Stimulated activated memory B cell treated with anti-CD40 and anti-IgM and Interleukin-4, amounts not matched to agents 10 μg/mL and 1 μg/mL and 100 μg/mL, for 72 hours (primary cell): ENCODE measurements around the gene SLC25A38.
A peak's percentile ranks its signal among the peaks of the same experiment; 100 is the strongest.
"Not testable (repeated sequence)": the region's sequence is repeated elsewhere in the genome, so short reads cannot be mapped to it uniquely, and the experiment has no call there.

Experiments used
- ATAC-seq: fragments of 150-1000 bp; cut with Tn5 transposase; 2 replicates; pipeline ENCODE4 v1.10.0; 2021
- H3K27ac Mint-ChIP-seq: one replicate; pipeline ENCODE4 v1.8.0; 2022; ENCODE audit warnings: mild to moderate bottlenecking, mixed read lengths
- H3K27me3 Mint-ChIP-seq: one replicate; pipeline ENCODE4 v1.8.0; 2022; ENCODE audit warnings: mixed read lengths
- H3K36me3 Mint-ChIP-seq: one replicate; pipeline ENCODE4 v1.8.0; 2022; ENCODE audit warnings: mixed read lengths
- H3K4me1 Mint-ChIP-seq: one replicate; pipeline ENCODE4 v1.8.0; 2022; ENCODE audit warnings: mixed read lengths
- H3K4me3 Mint-ChIP-seq: one replicate; pipeline ENCODE4 v1.8.0; 2022; ENCODE audit warnings: mild to moderate bottlenecking, moderate library complexity, mixed read lengths
- H3K9me3 Mint-ChIP-seq: one replicate; pipeline ENCODE4 v1.8.0; 2022; ENCODE audit warnings: mixed read lengths

SLC25A38 gene

GRCh38 chr3:39361252-39361927, 21.8 kb upstream of the SLC25A38 start:
- H3K4me1 Mint-ChIP-seq = peaks cover 14% of the 10 kb centered on the region
- no peaks in the 10 kb centered on the region for H3K36me3 Mint-ChIP-seq
- ATAC-seq = peak; percentile 48
- no peaks in the 10 kb centered on the region for H3K9me3 Mint-ChIP-seq
- no peaks in the 10 kb centered on the region for H3K27me3 Mint-ChIP-seq
- no peak overlapping the region for H3K4me3 Mint-ChIP-seq
- H3K27ac Mint-ChIP-seq = peak overlapping the region; percentile 13

DNA sequence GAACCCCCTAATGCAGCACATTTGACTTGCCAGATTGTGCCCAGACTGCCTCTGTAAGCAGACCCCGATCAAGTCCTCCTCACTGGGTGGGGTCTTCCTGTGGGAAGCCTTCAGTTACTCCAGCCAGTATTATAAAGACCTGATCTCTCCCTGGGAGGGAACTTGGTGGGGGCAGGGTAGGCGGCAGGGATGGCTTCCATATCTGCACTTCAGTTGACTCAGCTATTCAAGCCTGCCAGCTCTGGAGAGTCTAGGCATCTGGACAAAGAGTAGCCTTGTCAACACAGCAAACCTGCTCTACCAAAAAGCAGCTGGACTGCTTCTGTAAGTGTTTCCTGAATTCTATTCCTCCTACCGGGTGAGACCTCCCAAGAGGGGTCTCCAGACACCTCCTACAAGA, 21.0 kb upstream of the SLC25A38 start:
- Mint-ChIP-seq H3K4me1 (peaks cover 14% of the 10 kb centered on the region), H3K9me3 (no peaks in the 10 kb centered on the region), H3K4me3 (no peak overlapping the region), H3K27ac (no peak overlapping the region), H3K27me3 (no peaks in the 10 kb centered on the region), H3K36me3 (no peaks in the 10 kb centered on the region)
- no peak for ATAC-seq

DNA sequence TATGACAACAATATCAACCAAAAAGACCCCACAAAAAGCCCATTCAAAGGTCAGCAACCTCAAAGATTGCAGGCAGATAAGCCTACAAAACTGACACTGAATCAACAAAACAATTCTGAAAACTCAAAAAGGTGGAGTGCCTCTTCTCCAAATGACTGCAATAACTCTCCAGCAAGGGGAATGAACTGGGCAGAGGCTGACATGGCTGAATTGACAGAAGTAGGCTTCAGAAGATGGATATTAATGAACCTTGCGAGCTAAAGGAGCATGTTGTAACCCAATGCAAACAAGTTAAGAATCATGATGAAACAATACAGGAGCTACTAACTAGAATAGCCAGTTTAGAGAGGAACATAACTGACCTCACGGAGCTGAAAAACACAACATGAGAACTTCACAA, 20.4 kb upstream of the SLC25A38 start:
- Mint-ChIP-seq H3K27ac (no peak overlapping the region), H3K36me3 (no peaks in the 10 kb centered on the region), H3K27me3 (no peaks in the 10 kb centered on the region), H3K4me1 (peaks cover 14% of the 10 kb centered on the region), H3K9me3 (no peaks in the 10 kb centered on the region), H3K4me3 (no peak overlapping the region)
- ATAC-seq = no peak

DNA sequence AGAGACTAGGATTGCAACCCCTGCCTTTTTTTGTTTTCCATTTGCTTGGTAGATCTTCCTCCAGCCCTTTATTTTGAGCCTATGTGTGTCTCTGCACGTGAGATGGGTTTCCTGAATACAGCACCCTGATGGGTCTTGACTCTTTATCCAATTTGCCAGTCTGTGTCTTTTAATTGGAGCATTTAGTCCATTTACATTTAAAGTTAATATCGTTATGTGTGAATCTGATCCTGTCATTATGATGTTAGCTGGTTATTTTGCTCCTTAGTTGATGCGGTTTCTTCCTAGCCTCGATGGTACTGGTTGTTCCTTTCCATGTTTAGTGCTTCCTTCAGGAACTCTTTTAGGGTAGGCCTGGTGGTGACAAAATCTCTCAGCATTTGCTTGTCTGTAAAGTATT, 12.7 kb upstream of the SLC25A38 start:
- H3K4me3 Mint-ChIP-seq, H3K36me3 Mint-ChIP-seq, H3K4me1 Mint-ChIP-seq, H3K9me3 Mint-ChIP-seq, ATAC-seq, H3K27ac Mint-ChIP-seq: not testable (repeated sequence)
- H3K27me3 Mint-ChIP-seq = peaks cover 15% of the 10 kb centered on the region

DNA sequence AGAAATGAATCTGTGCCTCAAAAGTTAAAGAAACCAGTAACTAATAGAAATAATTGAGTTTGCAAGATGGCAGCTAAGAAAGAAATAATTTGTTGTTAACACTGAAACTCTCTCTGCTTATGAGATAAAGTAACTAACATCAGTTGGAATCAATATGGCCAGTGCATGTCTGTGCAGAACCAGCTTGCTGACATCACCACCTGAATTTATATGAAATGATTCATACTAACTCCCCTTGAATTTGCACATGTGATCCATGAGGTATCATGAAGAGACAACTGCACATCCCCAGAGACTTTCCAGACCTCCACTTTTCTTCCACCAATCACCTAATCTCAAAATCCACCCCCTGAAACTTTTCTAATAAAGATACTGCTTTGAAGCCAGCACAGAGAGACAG, 10.3 kb upstream of the SLC25A38 start:
- H3K27ac Mint-ChIP-seq = no peak overlapping the region
- ATAC-seq = no peak
- peaks cover 5% of the 10 kb centered on the region for H3K36me3 Mint-ChIP-seq
- peaks cover 15% of the 10 kb centered on the region for H3K27me3 Mint-ChIP-seq
- H3K9me3 Mint-ChIP-seq = peaks cover 2% of the 10 kb centered on the region
- no peak overlapping the region for H3K4me3 Mint-ChIP-seq
- H3K4me1 Mint-ChIP-seq = peaks cover under 1% of the 10 kb centered on the region

- H3K27ac Mint-ChIP-seq = no peak overlapping the region
- peaks cover 15% of the 10 kb centered on the region for H3K27me3 Mint-ChIP-seq
- H3K4me3 Mint-ChIP-seq = no peak overlapping the region
- peaks cover 5% of the 10 kb centered on the region for H3K36me3 Mint-ChIP-seq
- no peak for ATAC-seq
- no peaks in the 10 kb centered on the region for H3K9me3 Mint-ChIP-seq
- peaks cover 7% of the 10 kb centered on the region for H3K4me1 Mint-ChIP-seq
Measured at GRCh38 chr3:39376959-39377634, 6.1 kb upstream of the SLC25A38 start.

GRCh38 chr3:39378088-39378487, 5.1 kb upstream of the SLC25A38 start:
- H3K27me3 Mint-ChIP-seq = peaks cover 9% of the 10 kb centered on the region
- H3K4me1 Mint-ChIP-seq = peaks cover 7% of the 10 kb centered on the region
- H3K9me3 Mint-ChIP-seq = no peaks in the 10 kb centered on the region
- H3K27ac Mint-ChIP-seq = no peak overlapping the region
- peak; percentile 81 for ATAC-seq
- H3K36me3 Mint-ChIP-seq = peaks cover 2% of the 10 kb centered on the region
- no peak overlapping the region for H3K4me3 Mint-ChIP-seq

DNA sequence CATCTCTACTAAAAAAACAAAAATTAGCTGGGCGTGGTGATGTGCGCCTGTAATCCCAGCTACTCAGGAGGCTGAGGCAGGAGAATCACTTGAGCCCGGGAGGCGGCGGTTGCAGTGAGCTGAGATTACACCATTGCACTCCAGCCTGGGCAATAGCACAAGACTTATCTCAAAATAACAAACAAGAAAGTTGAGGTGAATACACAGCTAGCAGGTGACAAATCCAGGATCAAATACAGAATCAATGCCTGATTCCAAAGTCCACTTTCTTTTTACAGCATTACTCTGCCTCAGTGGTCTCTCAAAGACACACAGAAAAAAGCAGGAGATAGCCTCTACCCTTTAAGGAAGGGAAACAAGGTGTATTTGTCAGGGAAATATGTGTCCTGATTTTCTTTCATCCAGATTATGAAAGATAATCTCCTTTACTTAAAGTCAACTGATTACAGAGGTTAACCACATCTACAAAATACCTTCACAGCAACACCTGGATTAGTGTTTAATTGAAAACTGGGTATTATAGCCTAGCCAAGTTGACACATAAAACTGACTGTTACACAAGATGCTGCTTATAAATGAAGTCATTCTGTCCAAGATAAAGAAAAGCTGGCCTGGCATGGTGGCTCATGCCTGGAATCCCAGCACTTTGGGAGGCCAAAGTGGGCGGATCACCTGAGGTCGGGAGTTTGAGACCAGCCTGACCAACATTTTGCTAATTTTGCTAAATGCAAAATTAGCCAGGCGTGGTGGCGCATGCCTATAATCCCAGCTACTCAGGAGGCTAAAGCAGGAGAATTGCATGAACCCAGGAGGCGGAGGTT, 4.0 kb upstream of the SLC25A38 start:
- Mint-ChIP-seq H3K27me3 (no peaks in the 10 kb centered on the region), H3K9me3 (no peaks in the 10 kb centered on the region), H3K4me3 (no peak overlapping the region), H3K27ac (no peak overlapping the region), H3K36me3 (no peaks in the 10 kb centered on the region), H3K4me1 (peaks cover 7% of the 10 kb centered on the region)
- ATAC-seq = no peak

DNA sequence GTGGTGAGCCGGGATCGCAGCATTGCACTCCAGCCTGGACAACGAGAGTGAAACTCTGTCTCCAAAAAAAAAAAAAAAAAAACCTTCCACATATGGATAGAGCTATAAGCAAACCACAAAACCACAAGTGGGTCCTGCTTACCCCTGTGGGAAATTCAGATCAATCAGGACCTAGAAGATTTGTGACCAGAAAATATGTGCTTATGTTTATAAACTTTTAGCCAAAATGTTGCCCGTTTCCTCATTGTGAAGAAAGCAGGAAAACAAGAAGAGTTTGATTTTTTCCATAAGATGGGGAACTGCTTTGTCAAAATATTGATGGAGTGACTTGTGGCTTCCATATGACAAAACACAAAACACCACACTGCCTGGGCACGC, 3.4 kb upstream of the SLC25A38 start:
- Mint-ChIP-seq H3K36me3 (no peaks in the 10 kb centered on the region), H3K4me3 (no peak overlapping the region), H3K9me3 (no peaks in the 10 kb centered on the region), H3K27ac (no peak overlapping the region), H3K27me3 (no peaks in the 10 kb centered on the region), H3K4me1 (peaks cover 9% of the 10 kb centered on the region)
- no peak for ATAC-seq

GRCh38 chr3:39381432-39381831, 1.7 kb upstream of the SLC25A38 start:
- Mint-ChIP-seq H3K9me3 (no peaks in the 10 kb centered on the region), H3K27me3 (no peaks in the 10 kb centered on the region), H3K4me3 (no peak overlapping the region), H3K4me1 (peaks cover 24% of the 10 kb centered on the region), H3K36me3 (peaks cover 8% of the 10 kb centered on the region), H3K27ac (no peak overlapping the region)
- ATAC-seq = no peak

GRCh38 chr3:39383881-39384664, 903 bp downstream of the SLC25A38 start:
- Mint-ChIP-seq H3K27me3 (no peaks in the 10 kb centered on the region), H3K4me3 (peak overlapping the region; percentile 99), H3K36me3 (peaks cover 13% of the 10 kb centered on the region), H3K9me3 (no peaks in the 10 kb centered on the region), H3K27ac (peak overlapping the region; percentile 97), H3K4me1 (peaks cover 44% of the 10 kb centered on the region)
- peak; percentile 93 for ATAC-seq

DNA sequence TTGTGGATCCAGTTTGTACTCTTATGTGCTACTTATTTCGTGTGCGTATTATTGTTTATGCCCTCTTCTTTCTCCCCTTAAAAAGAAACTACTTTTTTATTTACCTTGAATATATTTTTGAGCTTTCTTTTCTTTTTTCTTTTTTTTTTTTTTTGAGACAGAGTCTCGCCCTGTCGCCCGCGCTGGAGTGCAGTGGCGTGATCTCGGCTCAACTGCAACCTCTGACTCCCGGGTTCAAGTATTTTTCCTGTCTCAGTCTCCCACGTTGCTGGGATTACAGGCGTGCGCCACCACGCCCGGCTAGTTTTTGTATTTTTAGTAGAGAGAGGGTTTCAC, 1.5 kb downstream of the SLC25A38 start:
- no peaks in the 10 kb centered on the region for H3K9me3 Mint-ChIP-seq
- peak overlapping the region; percentile 97 for H3K27ac Mint-ChIP-seq

GRCh38 chr3:39385456-39386090, 2.4 kb downstream of the SLC25A38 start:
- no peak overlapping the region for H3K4me3 Mint-ChIP-seq
- H3K9me3 Mint-ChIP-seq = no peaks in the 10 kb centered on the region
- no peak for ATAC-seq
- H3K27ac Mint-ChIP-seq = peak overlapping the region; percentile 1
- H3K4me1 Mint-ChIP-seq = peaks cover 59% of the 10 kb centered on the region
- peaks cover 19% of the 10 kb centered on the region for H3K36me3 Mint-ChIP-seq
- H3K27me3 Mint-ChIP-seq = no peaks in the 10 kb centered on the region

More for the DNA sequence above, 1.5 kb downstream of the SLC25A38 start:
- H3K36me3 Mint-ChIP-seq = peaks cover 13% of the 10 kb centered on the region
- peak overlapping the region; percentile 99 for H3K4me3 Mint-ChIP-seq
- no peak for ATAC-seq
- peaks cover 49% of the 10 kb centered on the region for H3K4me1 Mint-ChIP-seq
- H3K27me3 Mint-ChIP-seq = no peaks in the 10 kb centered on the region

DNA sequence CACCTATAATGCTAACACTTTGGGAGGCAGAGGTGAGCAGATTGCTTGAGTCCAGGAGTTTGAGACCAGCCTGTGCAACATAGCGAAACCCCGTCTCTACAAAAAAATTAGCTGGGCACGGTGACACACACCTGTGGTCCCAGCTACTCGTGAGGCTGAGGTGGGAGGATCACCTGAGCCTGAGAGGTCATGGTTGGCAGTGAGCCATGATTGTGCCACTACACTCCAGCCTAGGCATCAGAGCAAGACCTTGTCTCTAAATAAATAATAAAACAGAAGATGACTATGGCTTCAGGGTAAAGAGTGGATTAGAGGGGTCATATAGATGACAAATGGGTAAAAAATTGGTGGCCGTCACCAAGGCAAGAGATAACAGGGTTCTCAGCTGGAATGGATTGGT, 3.1 kb downstream of the SLC25A38 start:
- Mint-ChIP-seq H3K4me1 (peaks cover 65% of the 10 kb centered on the region), H3K27ac (peak overlapping the region; percentile 50)
- no peak for ATAC-seq

More for the DNA sequence above, 3.1 kb downstream of the SLC25A38 start:
- no peaks in the 10 kb centered on the region for H3K9me3 Mint-ChIP-seq
- peaks cover 27% of the 10 kb centered on the region for H3K36me3 Mint-ChIP-seq
- no peak overlapping the region for H3K4me3 Mint-ChIP-seq
- no peaks in the 10 kb centered on the region for H3K27me3 Mint-ChIP-seq
